ENCODE data around the gene ZNF493.

Gene ZNF493

DNA sequence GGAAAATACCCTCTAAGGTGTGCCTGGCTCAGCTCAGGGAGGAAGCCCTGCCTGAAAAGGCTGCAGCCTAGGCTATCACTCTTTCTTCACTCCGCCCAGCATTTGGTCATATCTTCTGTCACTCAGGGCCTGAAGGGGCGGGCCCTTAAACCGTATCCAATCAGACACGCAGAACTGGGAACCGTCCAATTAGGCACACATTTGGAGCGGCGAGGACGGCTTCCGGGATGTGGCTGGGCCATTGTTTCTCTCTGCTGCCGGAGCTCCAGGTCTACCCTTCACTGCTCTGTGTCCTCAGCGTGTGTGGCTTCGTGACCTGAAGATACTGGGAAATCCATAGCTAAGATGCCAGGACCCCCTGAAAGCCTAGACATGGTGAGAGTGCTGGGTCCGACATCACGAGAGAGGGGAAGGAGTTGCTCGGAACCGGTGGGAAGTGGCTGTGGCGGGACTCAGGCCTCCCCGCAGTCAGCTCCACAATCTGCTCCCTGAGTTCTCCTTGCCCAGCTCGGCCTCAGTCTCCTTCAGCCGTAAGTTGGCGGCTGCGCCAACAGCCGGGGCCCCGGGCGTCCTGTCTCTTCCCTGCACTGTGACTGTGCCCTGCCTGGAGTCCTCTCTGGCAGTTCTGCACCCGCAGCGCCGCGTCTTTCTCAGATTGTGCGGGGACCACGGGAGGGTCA is at the start of gene ZNF493:
Gene ZNF493 (plus strand): TSS at position 241 of the 680 bp plus-strand sequence. CDS start 105 bp downstream, at position 346.
- DNase-seq (ENCODE audit: low read depth) = peak; percentile 48

DNA sequence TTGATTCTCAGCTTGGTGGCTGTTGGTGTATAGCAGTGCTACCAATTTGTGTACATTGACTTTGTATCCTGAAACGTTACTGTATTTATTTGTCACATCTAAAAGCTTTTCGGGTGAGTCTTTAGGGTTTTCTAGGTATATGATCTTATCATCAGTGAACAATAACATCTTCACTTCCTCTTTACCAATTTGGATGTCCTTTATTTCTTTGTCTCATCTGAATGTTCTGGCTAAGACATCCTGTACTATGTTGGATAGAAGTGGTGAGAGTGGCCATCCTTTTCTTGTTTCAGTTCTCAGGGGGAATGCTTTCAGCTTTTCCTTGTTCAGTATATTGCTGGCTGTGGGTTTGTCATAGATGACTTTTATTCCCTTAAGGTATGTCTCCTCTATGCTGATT is 44.1 kb upstream of the ZNF493 start:
- DNase-seq (ENCODE audit: low read depth) = no peak

DNA sequence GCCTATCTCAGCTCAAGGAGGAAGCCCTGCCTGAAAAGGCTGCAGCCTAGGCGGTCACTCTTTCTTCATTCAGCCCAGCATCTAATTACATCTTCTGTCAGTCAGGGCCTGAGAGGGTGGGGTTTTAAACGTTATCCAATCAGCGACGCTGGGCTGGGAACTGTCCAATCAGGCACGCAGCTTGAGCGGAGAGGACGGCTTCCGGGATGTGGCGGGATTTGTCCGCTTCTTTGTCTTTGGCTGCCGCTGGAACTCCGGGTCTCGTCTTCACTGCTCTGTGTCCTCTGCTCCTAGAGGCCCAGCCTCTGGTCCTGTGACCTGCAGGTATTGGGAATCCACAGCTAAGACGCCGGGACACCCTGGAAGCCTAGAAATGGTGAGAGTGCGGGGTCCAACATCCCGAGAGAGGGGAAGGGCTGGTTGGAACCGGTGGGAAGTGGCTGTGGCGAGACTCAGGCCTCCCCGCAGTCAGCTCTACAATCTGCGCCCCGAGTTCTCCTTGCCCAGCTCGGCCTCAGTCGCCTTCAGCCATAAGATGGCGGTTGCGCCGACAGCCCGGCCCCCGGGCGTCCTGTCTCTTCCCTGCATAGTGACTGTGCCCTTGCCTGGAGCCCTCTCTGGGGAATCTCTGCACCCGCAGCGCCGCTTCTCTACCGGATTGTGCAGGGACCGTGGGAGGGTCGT is 38.0 kb upstream of the ZNF493 start, which contains the start of gene ZNF738:
Gene ZNF738 (plus strand): TSS at position 233 of the 684 bp plus-strand sequence. CDS start 141 bp downstream, at position 374.
- peak; percentile 52 for DNase-seq (ENCODE audit: low read depth)

DNA sequence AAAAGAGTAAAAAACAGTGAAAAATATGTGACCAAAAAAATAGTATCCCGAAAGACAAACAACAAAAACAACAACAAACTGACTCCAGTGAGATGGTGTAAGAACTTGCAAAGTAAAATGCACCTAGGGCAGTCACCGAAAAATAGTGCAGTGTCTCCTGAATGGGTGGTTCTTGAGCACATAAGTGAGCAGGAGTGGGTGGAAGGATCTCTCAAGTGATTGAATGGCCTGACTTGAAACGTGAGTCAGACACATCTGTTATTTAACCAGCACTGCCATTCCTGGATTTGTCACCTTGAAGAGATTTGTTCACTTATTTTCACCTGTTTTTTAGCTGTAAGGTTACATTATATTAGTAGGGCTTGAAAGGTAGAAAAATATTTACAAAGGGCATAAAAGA is 34.6 kb upstream of the ZNF493 start:
- DNase-seq (ENCODE audit: low read depth) = no peak

DNA sequence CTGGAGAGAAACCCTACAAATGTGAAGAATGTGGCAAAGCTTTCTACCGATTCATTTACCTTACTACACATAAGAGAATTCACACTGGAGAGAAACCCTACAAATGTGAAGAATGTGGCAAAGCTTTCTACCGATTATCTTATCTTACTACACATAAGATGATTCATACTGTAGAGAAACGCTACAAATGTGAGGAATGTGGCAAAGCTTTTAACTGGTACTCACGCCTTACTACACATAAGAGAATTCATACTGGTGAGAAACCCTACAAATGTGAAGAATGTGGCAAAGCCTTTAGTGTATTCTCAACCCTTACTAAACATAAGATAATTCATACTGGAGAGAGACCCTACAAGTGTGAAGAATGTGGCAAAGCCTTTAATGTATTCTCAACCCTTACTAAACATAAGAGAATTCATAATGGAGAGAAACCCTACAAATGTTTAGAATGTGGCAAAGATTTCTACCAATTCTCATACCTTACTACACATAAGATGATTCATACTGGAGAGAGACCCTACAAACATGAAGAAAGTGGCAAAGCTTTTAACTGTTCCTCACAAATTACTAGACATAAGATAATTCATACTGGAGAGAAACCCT is 12.9 kb upstream of the ZNF493 start:
- DNase-seq (ENCODE audit: low read depth) = no peak

DNA sequence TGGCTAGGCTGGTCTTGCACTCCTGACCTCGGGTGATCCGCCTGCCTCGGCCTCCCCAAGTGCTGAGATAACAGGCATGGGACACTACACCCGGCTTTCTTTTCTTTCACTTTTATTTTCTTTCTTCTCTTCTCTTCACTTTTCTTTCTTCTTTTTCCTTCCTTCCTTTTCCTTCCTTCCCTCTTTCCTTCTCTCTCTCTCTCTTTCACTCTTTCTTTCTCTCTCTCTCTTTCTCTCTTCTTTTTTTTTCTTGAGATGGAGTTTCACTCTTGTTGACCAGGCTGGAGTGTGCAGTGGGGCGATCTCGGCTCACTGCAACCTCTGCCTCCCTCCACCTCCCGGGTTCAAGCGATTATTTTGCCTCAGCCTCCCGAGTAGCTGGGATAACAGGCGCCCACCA is 812 bp upstream of the ZNF493 start:
- DNase-seq (ENCODE audit: low read depth) = no peak

DNA sequence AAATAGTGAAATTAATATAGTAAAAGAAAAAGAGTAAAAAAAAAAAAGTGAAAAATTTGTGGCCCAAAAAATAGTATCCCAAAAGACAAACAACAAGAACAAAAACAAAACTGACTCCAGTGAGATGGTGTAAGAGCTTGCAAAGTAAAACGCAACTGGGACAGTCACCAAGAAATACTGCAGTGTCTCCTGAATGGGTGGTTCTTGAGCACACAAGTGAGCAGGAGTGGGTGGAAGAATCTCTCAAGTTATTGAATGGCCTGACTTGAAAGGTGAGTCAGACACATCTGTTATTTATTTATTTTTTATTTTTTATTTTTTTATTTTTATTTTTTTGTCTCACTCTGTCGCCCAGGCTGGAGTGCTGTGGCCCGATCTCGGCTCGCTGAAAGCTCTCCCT is 1.9 kb downstream of the ZNF493 start:
- no peak for DNase-seq (ENCODE audit: low read depth)

DNA sequence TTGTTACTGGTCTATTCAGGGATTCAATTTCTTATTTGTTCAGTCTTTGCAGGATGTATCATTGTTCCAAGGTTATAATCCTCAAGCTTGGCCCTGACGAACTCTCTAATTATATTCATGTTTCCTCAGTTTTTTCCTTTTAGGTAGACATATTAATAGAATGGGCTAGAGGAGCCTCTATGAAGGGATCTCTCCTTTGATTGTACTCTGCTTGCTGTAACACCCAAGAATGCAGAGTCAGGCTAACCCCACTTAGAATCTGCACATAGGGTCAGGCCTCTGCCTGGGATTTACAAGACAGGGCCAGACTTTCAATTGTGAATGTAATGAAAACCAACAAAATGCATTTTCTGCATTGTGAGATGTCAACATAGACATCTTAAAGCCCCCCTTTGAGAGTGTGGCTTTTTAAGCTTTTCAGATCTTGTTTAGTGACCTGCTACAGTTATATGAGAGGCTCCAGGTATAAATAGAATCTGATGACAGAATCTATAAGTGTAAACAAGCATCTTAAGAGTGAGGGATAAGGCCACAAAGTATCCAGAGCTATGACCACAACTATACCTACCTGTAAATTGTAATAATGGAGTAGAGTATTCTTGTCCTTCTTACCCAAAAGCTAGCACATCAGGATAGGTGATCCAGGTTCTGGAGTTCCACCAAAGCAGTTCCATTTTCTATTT is 5.5 kb downstream of the ZNF493 start:
- DNase-seq (ENCODE audit: low read depth) = no peak

DNA sequence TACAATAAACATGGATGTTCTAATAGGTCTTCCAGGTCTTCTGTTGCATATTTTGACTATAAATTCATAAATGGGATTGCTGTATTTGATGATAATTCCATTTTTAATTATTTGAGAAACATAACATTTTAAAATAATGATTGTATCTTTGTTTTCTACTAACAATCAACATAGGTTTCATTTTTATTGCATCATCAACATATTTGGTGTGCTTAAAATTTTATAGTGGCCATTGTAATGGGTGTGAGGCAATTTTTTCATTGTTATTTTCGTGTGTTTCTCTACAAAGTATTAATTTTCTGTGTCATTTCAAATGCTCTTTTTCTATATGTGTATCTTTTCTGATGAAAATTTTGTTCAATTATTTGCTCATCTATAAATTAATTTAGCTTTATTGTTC is 13.2 kb downstream of the ZNF493 start:
- no peak for DNase-seq (ENCODE audit: low read depth)

DNA sequence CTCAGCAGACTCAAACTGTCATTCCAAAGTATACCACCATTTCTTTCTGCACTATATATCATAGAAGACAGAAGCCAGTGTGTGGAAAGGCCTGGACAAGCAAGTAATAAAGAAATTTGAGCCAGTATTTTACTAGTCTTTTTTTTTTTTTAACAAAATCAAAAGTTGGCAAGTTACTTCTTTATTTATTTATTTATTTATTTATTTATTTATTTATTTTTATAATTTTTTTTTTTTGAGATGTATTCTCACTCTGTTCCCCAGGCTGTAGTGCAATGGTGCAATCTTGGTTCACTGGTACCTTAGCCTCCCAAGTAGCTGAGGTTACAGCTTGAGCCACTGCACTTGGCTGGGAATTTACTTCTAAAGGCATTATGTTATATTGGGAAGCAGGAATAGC is 25.3 kb downstream of the ZNF493 start:
- no peak for DNase-seq (ENCODE audit: low read depth)

DNA sequence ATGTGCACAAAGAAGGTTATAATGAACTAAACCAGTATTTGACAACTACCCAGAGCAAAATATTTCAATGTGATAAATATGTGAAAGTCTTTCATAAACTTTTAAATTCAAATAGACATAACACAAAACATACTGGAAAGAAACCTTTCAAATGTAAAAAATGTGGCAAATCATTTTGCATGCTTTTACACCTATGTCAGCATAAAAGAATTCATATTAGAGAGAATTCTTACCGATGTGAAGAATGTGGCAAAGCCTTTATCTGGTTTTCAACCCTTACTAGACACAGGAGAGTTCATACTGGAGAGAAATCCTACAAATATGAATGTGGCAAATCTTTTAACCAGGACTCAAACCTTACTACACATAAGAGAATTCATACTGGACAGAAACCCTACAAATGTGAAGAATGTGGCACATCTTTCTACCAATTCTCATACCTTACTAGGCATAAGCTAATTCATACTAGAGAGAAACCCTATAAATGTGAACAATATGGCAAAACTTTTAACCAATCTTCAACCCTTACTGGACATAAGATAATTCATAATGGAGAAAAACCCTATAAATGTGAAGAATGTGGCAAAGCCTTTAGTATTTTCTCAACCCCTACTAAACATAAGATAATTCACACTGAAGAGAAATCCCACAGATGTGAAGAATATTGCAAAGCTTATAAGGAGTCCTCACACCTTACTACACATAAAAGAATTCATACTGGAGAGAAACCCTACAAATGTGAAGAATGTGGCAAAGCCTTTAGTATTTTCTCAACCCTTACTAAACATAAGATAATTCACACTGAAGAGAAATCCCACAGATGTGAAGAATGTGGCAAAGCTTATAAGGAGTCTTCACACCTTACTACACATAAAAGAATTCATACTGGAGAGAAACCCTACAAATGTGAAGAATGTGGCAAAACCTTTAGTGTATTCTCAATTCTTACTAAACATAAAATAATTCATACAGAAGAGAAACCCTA is 26.4 kb downstream of the ZNF493 start:
- DNase-seq (ENCODE audit: low read depth) = no peak

DNA sequence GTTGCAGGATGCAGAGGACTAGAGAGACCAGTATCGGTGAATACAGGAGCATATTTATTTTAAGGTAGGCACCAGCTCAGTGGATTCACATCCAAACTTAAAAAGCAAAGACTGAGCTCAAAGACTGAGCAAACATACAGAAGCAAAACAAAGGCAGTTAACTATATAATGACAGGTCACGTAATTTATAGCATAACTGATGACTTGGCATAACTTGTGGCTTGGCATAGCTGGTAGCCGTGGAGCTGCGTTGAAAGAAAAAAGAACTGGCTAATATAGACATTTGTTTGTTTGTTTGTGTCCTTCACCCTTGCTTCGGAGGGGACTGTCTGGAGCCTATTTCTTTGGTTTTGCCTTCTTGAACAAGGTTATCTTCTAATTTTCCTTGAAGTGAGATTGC is 33.7 kb downstream of the ZNF493 start:
- no peak for DNase-seq (ENCODE audit: low read depth)

DNA sequence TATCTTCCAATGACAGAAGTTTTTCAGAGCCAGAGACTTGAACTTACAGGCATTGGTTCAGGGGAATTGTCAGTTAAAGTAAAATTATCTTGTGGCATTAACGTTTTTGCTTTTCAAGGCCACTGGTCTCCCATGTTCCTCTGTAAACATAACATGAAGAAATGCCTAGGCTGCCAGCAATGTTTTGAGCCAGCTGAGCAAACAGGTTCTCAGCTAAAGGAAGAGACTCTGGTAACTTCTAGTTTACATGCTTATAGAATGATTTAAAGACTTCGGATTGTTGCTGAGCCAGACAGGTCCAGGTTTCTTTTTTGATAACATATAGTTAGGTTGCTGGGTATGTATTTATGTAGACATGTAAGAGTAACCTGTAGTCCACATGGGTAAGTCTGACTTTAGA is 35.7 kb downstream of the ZNF493 start:
- DNase-seq (ENCODE audit: low read depth) = no peak

DNA sequence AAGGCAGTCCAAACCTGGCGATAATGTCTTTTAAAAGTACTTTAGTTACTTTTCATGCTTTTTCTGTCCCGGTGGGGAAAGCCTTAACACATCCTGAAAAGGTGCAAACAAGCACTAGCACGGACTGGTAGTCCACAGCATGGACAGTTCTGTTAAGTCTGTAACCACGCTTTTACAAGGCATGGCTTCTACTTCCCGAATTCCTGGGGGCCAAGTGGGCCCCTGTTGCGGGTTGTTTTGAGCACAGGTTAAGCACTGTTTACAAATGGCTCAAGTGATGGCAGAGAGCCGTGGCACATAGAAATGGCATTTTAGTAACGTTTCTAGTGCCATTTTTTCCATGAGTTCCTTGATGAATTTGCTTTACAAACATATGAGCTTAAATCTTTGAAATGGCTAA is 37.6 kb downstream of the ZNF493 start:
- DNase-seq (ENCODE audit: low read depth) = no peak

DNA sequence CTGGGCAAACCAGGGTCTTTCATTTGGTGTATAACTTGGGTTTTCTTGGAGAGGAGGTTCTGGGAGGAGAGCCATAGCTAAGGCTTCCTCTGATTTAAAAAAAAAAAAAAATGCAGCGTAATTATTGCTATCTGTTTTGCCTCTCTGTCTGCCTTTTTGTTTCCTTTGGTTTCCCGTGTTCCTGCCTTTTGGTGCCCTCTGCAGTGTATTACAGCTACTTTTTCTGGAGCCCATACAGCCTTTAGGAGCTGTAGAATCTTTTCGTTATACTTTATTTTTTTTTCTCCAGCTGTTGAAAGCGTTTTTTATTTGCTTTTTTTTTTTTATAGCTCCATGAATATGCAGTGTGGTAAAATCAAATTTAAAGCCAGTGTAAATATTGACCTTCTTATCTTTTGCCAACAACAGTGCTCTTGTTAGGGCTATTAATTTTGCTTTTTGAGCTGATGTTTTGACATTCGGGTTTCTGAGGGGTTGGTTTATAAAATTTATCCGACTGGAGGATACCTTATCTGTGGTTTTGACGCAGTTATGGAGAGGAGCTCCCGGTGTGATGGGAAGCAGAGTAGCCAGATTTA is 38.1 kb downstream of the ZNF493 start:
- no peak for DNase-seq (ENCODE audit: low read depth)

DNA sequence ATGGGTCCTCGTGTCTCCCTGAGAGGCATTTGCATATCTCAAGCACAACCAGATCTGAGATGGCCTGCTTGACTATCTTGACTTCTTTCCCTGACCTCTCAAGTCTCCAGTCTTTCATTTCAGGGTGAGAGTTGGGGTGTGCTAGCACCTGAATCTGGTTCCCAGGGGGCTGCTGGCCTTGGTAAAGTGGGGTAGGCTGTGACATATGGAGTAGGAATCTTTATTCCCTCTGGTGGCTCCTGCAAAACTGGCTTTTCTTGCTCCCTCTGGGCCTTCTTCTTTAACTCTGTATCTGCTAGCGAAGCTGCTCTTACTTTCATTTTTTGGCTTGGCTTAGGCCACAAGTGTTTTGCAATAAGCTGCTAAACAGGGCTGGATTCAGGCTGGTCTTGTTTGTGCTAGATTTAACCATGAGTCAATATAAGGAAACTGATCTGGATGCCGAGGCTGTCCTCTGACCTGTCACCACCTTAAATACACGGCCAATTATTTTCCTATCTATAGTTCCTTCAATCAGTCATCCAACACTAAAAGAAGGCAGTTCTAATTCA is 42.3 kb downstream of the ZNF493 start:
- DNase-seq (ENCODE audit: low read depth) = no peak

DNA sequence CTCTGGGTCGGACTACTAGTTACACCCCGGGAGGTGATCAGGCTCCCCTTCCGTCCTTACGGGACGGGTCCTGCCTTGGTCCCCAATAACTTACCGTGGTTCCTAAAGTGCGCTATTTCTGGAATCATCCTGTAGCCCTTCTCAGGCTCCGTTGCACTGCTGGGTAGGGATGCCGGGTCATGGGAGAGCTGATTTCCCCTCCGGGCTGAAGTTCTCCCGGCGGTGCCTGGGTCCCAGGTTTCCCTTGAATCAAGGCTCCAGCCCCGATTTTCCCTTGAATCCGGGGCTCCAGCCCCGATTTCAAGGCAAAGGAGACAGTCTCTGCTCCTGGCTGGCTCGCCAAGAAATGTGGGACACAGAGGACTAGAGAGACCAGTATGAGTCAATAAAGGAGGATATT is 43.4 kb downstream of the ZNF493 start:
- DNase-seq (ENCODE audit: low read depth) = no peak

DNA sequence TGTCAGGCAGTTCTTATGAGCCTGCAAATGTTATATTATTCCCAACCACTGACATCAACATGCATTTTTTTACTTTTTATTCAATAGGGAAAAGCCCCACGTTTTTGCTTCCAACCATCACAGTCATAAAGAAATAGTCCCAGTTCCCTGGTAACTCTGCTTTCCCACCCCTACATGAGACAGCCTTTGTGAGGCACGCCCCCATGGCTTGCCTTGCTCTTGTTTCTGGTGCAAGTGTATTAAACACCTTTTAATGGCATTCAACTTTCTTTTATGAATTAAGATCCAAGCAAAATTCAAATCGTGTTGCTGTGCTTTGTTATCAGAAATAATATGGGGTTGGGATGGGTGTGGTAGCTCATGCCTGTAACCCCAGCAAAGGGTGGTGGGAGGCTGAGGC is 54.3 kb downstream of the ZNF493 start:
- no peak for DNase-seq (ENCODE audit: low read depth)

DNA sequence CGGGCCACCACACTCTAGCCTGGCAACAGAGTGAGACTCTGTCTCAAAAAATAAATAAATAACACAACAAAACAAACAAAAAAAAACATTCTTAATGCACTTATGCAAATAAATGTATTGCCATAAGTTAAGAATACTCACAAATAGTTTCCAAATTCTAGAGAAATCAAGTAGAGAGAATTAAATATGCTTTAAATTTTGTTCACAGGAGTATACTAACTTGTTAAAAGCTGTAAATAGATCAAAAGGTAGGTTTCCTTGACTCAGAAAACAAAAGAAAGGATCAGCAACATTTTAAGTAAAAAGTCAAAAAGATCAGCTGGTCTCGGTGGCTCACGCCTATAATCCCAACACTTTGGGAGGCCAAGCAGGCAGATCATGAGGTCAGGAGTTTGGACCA is 58.0 kb downstream of the ZNF493 start:
- no peak for DNase-seq (ENCODE audit: low read depth)

DNA sequence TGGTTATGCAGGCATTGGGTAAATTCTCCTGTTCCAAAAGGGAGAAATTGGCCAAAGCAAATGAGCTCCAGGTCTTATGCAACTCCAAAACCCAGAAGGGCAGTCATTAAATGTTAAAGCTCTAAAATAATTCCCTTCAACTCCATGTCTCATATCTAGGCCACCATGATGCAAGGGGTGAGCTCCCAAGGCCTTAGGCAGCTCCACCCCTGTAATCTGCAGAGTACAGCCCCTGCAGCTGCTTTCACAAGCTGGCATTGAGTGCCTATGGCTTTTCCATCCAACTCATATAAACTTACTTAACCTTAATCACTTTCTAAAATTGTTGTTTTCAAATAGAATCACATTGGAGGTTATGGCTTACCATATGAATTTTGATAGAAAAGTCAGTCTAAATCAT is 63.8 kb downstream of the ZNF493 start:
- no peak for DNase-seq (ENCODE audit: low read depth)

DNA sequence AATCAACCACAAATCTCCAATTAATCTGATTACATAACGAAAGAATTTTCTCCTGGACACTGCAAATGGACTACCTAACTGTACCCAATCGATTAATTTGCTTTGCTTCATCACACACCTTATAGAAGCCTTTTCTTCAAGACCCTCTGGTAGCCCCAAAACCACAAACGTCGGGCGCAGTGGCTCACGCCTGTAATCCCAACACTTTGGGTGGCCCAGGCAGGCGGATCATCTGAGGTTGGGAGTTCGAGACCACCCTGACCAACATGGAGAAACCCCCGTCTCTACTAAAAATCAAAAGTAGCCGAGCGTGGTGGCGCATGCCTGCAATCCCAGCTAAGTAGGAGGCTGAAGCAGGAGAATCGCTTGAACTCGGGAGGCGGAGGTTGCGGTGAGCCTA is 65.6 kb downstream of the ZNF493 start:
- no peak for DNase-seq (ENCODE audit: low read depth)

Measured in stimulated activated CD8-positive, alpha-beta memory T cell treated with anti-CD3 and anti-CD28 coated beads, Interleukin-15, amount 100 ng/mL, for 24 hours (primary cell).